Nephron (organoid): ENCODE measurements around the gene NKD1.
"Not testable (repeated sequence)": the region's sequence is repeated elsewhere in the genome, so short reads cannot be mapped to it uniquely, and the experiment has no call there.

ENCODE experiments used
- H3K27ac Mint-ChIP-seq, 3 experiments: 2 replicates each; pipeline ENCODE4 v1.8.0; 2020; ENCODE audit warnings: mixed read lengths in 3 of 3, mild to moderate bottlenecking in 2 of 3, moderate library complexity in 1 of 3
- H3K27me3 Mint-ChIP-seq: 2 replicates; pipeline ENCODE4 v1.8.0; 2021; ENCODE audit warnings: low read depth, mild to moderate bottlenecking, moderate library complexity, mixed read lengths
- H3K36me3 Mint-ChIP-seq: 2 replicates; pipeline ENCODE4 v1.8.0; 2020; ENCODE audit warnings: low read depth, mixed read lengths
- H3K4me1 Mint-ChIP-seq: 2 replicates; pipeline ENCODE4 v1.8.0; 2020; ENCODE audit warnings: mixed read lengths
- H3K4me3 Mint-ChIP-seq, 3 experiments: 2 replicates each; pipeline ENCODE4 v1.8.0; 2020; ENCODE audit warnings: mild to moderate bottlenecking in 3 of 3, mixed read lengths in 3 of 3, moderate library complexity in 2 of 3
- H3K9me3 Mint-ChIP-seq: 2 replicates; pipeline ENCODE4 v1.8.0; 2020; ENCODE audit warnings: mixed read lengths
- TF ChIP-seq, protein P1 (sequence below), 3 experiments: fragments of 200-600 bp; sonication (generic); IDR thresholded peaks; one replicate each; pipeline ENCODE4 v1.5.0; 2021; ENCODE audit warnings: antibody characterized with exemption in 3 of 3; ENCODE audit not compliant: unreplicated experiment in 3 of 3

The NKD1 gene

GRCh38 chr16:50575743-50576142, 27.5 kb downstream of the NKD1 start:
- TF ChIP-seq, protein P1, sequence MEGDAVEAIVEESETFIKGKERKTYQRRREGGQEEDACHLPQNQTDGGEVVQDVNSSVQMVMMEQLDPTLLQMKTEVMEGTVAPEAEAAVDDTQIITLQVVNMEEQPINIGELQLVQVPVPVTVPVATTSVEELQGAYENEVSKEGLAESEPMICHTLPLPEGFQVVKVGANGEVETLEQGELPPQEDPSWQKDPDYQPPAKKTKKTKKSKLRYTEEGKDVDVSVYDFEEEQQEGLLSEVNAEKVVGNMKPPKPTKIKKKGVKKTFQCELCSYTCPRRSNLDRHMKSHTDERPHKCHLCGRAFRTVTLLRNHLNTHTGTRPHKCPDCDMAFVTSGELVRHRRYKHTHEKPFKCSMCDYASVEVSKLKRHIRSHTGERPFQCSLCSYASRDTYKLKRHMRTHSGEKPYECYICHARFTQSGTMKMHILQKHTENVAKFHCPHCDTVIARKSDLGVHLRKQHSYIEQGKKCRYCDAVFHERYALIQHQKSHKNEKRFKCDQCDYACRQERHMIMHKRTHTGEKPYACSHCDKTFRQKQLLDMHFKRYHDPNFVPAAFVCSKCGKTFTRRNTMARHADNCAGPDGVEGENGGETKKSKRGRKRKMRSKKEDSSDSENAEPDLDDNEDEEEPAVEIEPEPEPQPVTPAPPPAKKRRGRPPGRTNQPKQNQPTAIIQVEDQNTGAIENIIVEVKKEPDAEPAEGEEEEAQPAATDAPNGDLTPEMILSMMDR (IDR thresholded peaks at IDR 0.05; ENCODE audit: unreplicated experiment in 3 of 3): no peak

GRCh38 chr16:50576403-50577113, 28.4 kb downstream of the NKD1 start:
- Mint-ChIP-seq H3K36me3 (peaks cover 21% of the 10 kb centered on the region), H3K27me3 (peaks cover 5% of the 10 kb centered on the region), H3K4me1 (peaks cover 72% of the 10 kb centered on the region), H3K9me3 (no peaks in the 10 kb centered on the region), H3K27ac (peak overlapping the region; percentile 36 to 100 (median 48)), H3K4me3 (no peak overlapping the region)
- TF ChIP-seq, protein P1 (IDR thresholded peaks at IDR 0.05; ENCODE audit: unreplicated experiment in 3 of 3): no peak

More at GRCh38 chr16:50575743-50576142, 27.5 kb downstream of the NKD1 start:
- no peak overlapping the region for H3K4me3 Mint-ChIP-seq
- H3K4me1 Mint-ChIP-seq: peaks cover 69% of the 10 kb centered on the region
- H3K9me3 Mint-ChIP-seq: no peaks in the 10 kb centered on the region
- peaks cover 5% of the 10 kb centered on the region for H3K27me3 Mint-ChIP-seq
- H3K36me3 Mint-ChIP-seq: peaks cover 23% of the 10 kb centered on the region
- peak overlapping the region; percentile 48 to 100 (median 100) for H3K27ac Mint-ChIP-seq

DNA sequence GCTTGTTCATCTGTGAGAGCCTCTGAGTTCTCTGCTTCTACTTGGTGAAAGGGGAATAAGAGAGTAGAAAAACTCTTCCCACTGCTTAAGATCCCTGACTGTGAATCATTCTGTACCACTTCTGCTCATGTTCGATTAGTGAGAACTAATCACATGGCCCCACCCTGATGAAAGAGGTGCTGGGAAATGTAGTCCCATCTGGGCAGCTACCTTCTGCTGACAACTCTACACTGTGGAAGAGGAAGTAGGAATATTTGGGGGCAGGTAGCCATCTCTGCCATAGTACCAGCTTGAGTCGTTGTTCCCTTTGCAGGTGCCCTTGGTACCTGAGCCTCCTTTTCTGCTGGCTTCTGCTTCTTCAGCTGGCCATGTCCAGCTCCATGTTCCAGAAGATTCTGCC, 29.9 kb downstream of the NKD1 start:
- Mint-ChIP-seq H3K36me3 (peaks cover 16% of the 10 kb centered on the region), H3K27me3 (peaks cover 5% of the 10 kb centered on the region), H3K4me1 (peaks cover 67% of the 10 kb centered on the region), H3K9me3 (no peaks in the 10 kb centered on the region), H3K27ac (peak overlapping the region in 2 of 3 experiments; percentile 19 to 68), H3K4me3 (no peak overlapping the region)
- TF ChIP-seq, protein P1 (IDR thresholded peaks at IDR 0.05; ENCODE audit: unreplicated experiment in 3 of 3): no peak

- Mint-ChIP-seq H3K4me1 (peaks cover 67% of the 10 kb centered on the region), H3K36me3 (peaks cover 16% of the 10 kb centered on the region), H3K27ac (peak overlapping the region in 2 of 3 experiments; percentile 54 to 98)
- not testable (repeated sequence) for H3K4me3 Mint-ChIP-seq, H3K27me3 Mint-ChIP-seq, H3K9me3 Mint-ChIP-seq
These were observed 31.2 kb downstream of the NKD1 start for GRCh38 chr16:50579373-50579772.

DNA sequence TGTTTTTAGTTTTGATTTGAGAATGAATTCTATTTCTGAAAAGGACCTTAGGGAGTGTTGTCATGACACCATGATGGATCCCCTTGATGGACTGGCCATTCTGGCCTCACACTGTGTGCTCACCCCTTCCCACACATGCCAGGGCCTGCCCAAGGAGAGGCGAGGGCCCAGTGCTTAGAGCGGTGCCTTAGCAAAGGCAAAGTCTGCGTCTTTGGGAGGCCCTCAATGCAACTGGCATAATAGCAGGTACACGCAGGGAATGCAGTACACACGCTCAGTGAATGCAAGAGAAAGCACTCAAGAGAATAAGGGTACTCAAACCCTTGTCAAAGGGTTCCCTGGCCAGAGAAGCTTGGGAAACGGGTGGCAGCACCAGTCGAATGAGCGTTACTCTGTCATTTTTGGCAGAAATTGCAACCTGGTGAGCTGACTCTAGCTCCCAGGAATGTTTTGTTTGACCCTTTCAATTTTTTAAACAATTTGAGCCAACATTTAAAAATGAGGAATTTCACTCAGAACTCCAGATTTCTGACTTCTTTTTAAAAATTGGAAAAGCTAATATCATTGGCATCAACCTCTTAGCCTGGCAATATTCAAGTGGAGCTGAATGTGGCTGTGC, 32.1 kb downstream of the NKD1 start:
- Mint-ChIP-seq H3K27me3 (peaks cover 5% of the 10 kb centered on the region), H3K9me3 (no peaks in the 10 kb centered on the region), H3K4me3 (no peak overlapping the region), H3K27ac (peak overlapping the region in 2 of 3 experiments; percentile 92 to 98), H3K4me1 (peaks cover 65% of the 10 kb centered on the region), H3K36me3 (peaks cover 16% of the 10 kb centered on the region)
- TF ChIP-seq, protein P1 (IDR thresholded peaks at IDR 0.05; ENCODE audit: unreplicated experiment in 3 of 3): no peak

DNA sequence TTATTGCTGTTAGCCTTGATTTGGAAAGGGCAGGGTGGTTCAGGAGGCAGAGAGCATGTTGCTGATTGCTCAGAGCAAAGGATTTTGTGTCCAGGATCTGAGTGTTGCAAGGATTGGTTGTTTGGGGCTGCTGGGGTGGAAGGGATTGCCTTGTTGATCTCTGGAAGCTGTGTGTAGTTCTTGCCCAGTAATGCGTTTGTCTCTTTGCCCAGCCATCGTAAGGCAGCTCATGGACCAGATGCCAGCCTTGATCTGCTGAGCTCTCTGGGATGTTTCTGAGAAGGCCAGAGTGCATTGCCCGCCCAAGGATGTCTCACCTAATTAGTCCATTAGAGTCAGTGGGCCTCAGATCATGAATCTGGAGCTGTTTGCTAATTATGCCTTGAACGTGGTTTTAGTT, 33.6 kb downstream of the NKD1 start:
- H3K27me3 Mint-ChIP-seq: peaks cover 5% of the 10 kb centered on the region
- peak overlapping the region in 2 of 3 experiments; percentile 92 to 98 for H3K27ac Mint-ChIP-seq
- H3K4me1 Mint-ChIP-seq: peaks cover 64% of the 10 kb centered on the region
- TF ChIP-seq, protein P1 (IDR thresholded peaks at IDR 0.05; ENCODE audit: unreplicated experiment in 3 of 3): no peak
- H3K4me3 Mint-ChIP-seq: no peak overlapping the region
- peaks cover 12% of the 10 kb centered on the region for H3K36me3 Mint-ChIP-seq
- H3K9me3 Mint-ChIP-seq: no peaks in the 10 kb centered on the region
